ENCODE data around the gene RABGAP1.
"Not testable (repeated sequence)": the region's sequence is repeated elsewhere in the genome, so short reads cannot be mapped to it uniquely, and the experiment has no call there.

The RABGAP1 gene

GRCh38 chr9:122940749-122941581 is at the start of gene RABGAP1:
TSS of gene RABGAP1 (plus strand) at chr9:122941020. CDS start at chr9:122957060, 16,040 bp downstream.
- DNase-seq, result peak; percentile 99

- no peak for DNase-seq
These were observed 42.9 kb upstream of the RABGAP1 start for GRCh38 chr9:122897969-122898368.

- no peak for DNase-seq
These were observed 40.0 kb upstream of the RABGAP1 start for GRCh38 chr9:122900791-122901190.

- peak; percentile 17 for DNase-seq
These were observed 36.4 kb upstream of the RABGAP1 start for GRCh38 chr9:122904466-122904822.

- DNase-seq, result peak; percentile 94
These were observed 35.8 kb upstream of the RABGAP1 start, which contains the start of gene RC3H2 for GRCh38 chr9:122904823-122905710. TSS of gene RC3H2 (minus strand) at chr9:122905359. CDS start at chr9:122897509, 7,850 bp downstream.

- not testable (repeated sequence) for DNase-seq
These were observed 34.7 kb upstream of the RABGAP1 start for GRCh38 chr9:122906122-122906521.

- DNase-seq, result no peak
These were observed 28.2 kb upstream of the RABGAP1 start for GRCh38 chr9:122912671-122912963.

GRCh38 chr9:122912964-122913673 is 27.7 kb upstream of the RABGAP1 start, which contains the start of gene ZBTB6:
TSS of gene ZBTB6 (minus strand) at chr9:122913323. CDS start at chr9:122912072, 1,251 bp downstream.
- peak; percentile 77 for DNase-seq

- no peak for DNase-seq
These were observed 22.5 kb upstream of the RABGAP1 start for GRCh38 chr9:122918310-122918709.

- DNase-seq, result no peak
These were observed 18.1 kb upstream of the RABGAP1 start for GRCh38 chr9:122922713-122923112.

- DNase-seq, result no peak
These were observed 16.9 kb upstream of the RABGAP1 start for GRCh38 chr9:122923947-122924346.

GRCh38 chr9:122929796-122930354 is 10.9 kb upstream of the RABGAP1 start:
- DNase-seq, result no peak

- DNase-seq, result no peak
These were observed 10.1 kb upstream of the RABGAP1 start for GRCh38 chr9:122930541-122931225.

GRCh38 chr9:122931226-122932121 is 9.3 kb upstream of the RABGAP1 start, which contains the start of gene ZBTB26:
TSS of gene ZBTB26 (minus strand) at chr9:122931512. CDS start at chr9:122919934, 11,578 bp downstream.
- DNase-seq, result peak; percentile 88

GRCh38 chr9:122936464-122936863 is 4.4 kb upstream of the RABGAP1 start:
- no peak for DNase-seq

GRCh38 chr9:122936883-122937282 is 3.9 kb upstream of the RABGAP1 start:
- no peak for DNase-seq

GRCh38 chr9:122939601-122940000 is 1.2 kb upstream of the RABGAP1 start:
- no peak for DNase-seq

GRCh38 chr9:122940454-122940748 is 419 bp upstream of the RABGAP1 start:
- DNase-seq, result no peak

GRCh38 chr9:122941582-122942234 is 888 bp downstream of the RABGAP1 start:
- DNase-seq, result no peak

Measured in activated naive CD4-positive, alpha-beta T cell treated with anti-CD3 and anti-CD28 coated beads, Interleukin-2, amount 50 U/mL, for 16 hours (primary cell).